Stimulated activated CD8-positive, alpha-beta memory T cell treated with anti-CD3 and anti-CD28 coated beads, Interleukin-12 subunit alpha, Interleukin-12 subunit beta, amount 100 ng/mL, for 4 hours (primary cell): Measurements from ENCODE around the gene CNOT3.
A peak's percentile ranks its signal among the peaks of the same experiment; 100 is the strongest.
"Not testable (repeated sequence)": the region's sequence is repeated elsewhere in the genome, so short reads cannot be mapped to it uniquely, and the experiment has no call there.

Experiments
- DNase-seq: peaks from one replicate; pipeline ENCODE4 v3.0.0-alpha.2; 2020; ENCODE audit warnings: low read depth

Gene CNOT3

GRCh38 chr19:54137699-54138488, at the start of gene CNOT3:
CNOT3 (plus strand) TSS chr19:54137762; CDS start chr19:54142979, 5,217 bp downstream.
- no peak for DNase-seq

GRCh38 chr19:54094426-54095000, 43.0 kb upstream of the CNOT3 start:
- no peak for DNase-seq

GRCh38 chr19:54095136-54095858, 42.3 kb upstream of the CNOT3 start:
- no peak for DNase-seq

- DNase-seq, result peak; percentile 40
These were observed 41.5 kb upstream of the CNOT3 start for GRCh38 chr19:54095859-54096616.

- peak; percentile 9 for DNase-seq
These were observed 40.9 kb upstream of the CNOT3 start for GRCh38 chr19:54096617-54097106.

- DNase-seq, result no peak
These were observed 38.2 kb upstream of the CNOT3 start for GRCh38 chr19:54099190-54099902.

- DNase-seq, result not testable (repeated sequence)
These were observed 37.7 kb upstream of the CNOT3 start for GRCh38 chr19:54099903-54100255.

GRCh38 chr19:54100561-54100960, 37.0 kb upstream of the CNOT3 start, which contains the start of gene OSCAR:
OSCAR (minus strand) TSS chr19:54100803; CDS start chr19:54100792, 11 bp downstream.
- no peak for DNase-seq

GRCh38 chr19:54102421-54103169, 35.0 kb upstream of the CNOT3 start, which contains the start of gene NDUFA3:
NDUFA3 (plus strand) TSS chr19:54102855; CDS start chr19:54102879, 24 bp downstream.
- peak; percentile 97 for DNase-seq

GRCh38 chr19:54104998-54105715, 32.4 kb upstream of the CNOT3 start:
- no peak for DNase-seq

GRCh38 chr19:54105796-54106195, 31.8 kb upstream of the CNOT3 start:
- DNase-seq, result no peak

GRCh38 chr19:54106716-54107115, 30.8 kb upstream of the CNOT3 start:
- DNase-seq, result no peak

GRCh38 chr19:54107876-54108490, 29.6 kb upstream of the CNOT3 start:
- DNase-seq, result no peak

- no peak for DNase-seq
These were observed 29.1 kb upstream of the CNOT3 start for GRCh38 chr19:54108496-54108895.

- DNase-seq, result no peak
These were observed 27.9 kb upstream of the CNOT3 start for GRCh38 chr19:54109651-54110050.

- peak; percentile 13 for DNase-seq
These were observed 23.0 kb upstream of the CNOT3 start for GRCh38 chr19:54114340-54115108.

GRCh38 chr19:54115109-54116063, 22.2 kb upstream of the CNOT3 start, which contains the start of the genes PRPF31 and TFPT:
PRPF31 (plus strand) TSS chr19:54115754; CDS start chr19:54118279, 2,525 bp downstream.
TFPT (minus strand) TSS chr19:54115657; CDS start chr19:54115269, 388 bp downstream.
- peak; percentile 89 for DNase-seq
